Measurements from ENCODE around the gene ZNF385B. TPM values are rescaled to one million over a fixed set of nuclear protein-coding genes. Genes with fewer than 3 reads are reported as not detected.

The ZNF385B gene
- total RNA-seq, 1 donor from 2014 or later: 35.8 TPM

DNA sequence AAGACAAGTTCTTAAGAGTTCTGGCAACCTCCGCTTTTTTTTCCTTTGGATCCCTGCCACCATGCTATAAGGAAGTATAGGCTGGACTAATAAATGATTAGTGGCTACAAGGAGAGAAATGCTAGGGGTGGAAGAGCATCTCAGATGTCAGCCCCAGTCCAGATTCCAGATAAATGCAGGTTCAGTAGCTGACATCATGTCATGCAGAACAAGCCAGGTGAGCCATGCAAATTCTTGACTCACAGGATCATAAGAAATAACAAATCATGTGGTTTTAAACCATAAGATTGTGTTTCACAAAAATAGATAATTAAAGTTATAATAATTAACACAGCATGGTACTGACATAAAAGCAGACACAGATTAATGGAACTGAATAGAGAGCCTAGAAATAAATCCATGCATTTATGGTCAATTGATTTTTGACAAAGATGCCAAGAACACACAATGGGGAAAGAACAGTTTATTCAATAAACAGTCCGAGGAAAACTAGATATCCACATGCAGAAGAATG, 443.9 kb downstream of the ZNF385B start:
- Histone ChIP-seq H3K4me3 (no peak overlapping the region), H3K27me3 (no peaks in the 10 kb centered on the region), H3F3A (ENCODE audit: low read depth) (no peaks in the 10 kb centered on the region), H4K20me1 (ENCODE audit: low read depth) (no peaks in the 10 kb centered on the region), H3K4me2 (no peak overlapping the region), H3K4me1 (no peaks in the 10 kb centered on the region), H3K9me3 (ENCODE audit: low read depth) (no peaks in the 10 kb centered on the region), H2AFZ (replicated peaks) (no peak overlapping the region), H3K27ac (no peak overlapping the region), H3K79me2 (ENCODE audit: low read depth) (no peaks in the 10 kb centered on the region), H3K36me3 (no peaks in the 10 kb centered on the region), H3K9ac (no peak overlapping the region)
- H3K4me3 Mint-ChIP-seq: no peak overlapping the region
- no peaks in the 10 kb centered on the region for H3K27me3 Mint-ChIP-seq (ENCODE audit: insufficient read depth, low read depth)
- TF ChIP-seq EZH2phosphoT487 (IDR thresholded peaks at IDR 0.05) (no peak), EZH2 (IDR thresholded peaks at IDR 0.05) (no peak)
- TF ChIP-seq, protein P1, sequence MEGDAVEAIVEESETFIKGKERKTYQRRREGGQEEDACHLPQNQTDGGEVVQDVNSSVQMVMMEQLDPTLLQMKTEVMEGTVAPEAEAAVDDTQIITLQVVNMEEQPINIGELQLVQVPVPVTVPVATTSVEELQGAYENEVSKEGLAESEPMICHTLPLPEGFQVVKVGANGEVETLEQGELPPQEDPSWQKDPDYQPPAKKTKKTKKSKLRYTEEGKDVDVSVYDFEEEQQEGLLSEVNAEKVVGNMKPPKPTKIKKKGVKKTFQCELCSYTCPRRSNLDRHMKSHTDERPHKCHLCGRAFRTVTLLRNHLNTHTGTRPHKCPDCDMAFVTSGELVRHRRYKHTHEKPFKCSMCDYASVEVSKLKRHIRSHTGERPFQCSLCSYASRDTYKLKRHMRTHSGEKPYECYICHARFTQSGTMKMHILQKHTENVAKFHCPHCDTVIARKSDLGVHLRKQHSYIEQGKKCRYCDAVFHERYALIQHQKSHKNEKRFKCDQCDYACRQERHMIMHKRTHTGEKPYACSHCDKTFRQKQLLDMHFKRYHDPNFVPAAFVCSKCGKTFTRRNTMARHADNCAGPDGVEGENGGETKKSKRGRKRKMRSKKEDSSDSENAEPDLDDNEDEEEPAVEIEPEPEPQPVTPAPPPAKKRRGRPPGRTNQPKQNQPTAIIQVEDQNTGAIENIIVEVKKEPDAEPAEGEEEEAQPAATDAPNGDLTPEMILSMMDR (IDR thresholded peaks at IDR 0.05): no peak
- DNase-seq (ENCODE audit: low spot score): no peak
- no peak overlapping the region for H3K27ac Mint-ChIP-seq
- H3K36me3 Mint-ChIP-seq: no peaks in the 10 kb centered on the region
- no peaks in the 10 kb centered on the region for H3K4me1 Mint-ChIP-seq
- no peaks in the 10 kb centered on the region for H3K9me3 Mint-ChIP-seq

- no peaks in the 10 kb centered on the region for H3K27me3 Mint-ChIP-seq (ENCODE audit: insufficient read depth, low read depth)
- H3K9me3 Mint-ChIP-seq: no peaks in the 10 kb centered on the region
- Histone ChIP-seq H2AFZ (replicated peaks) (no peak overlapping the region), H3K9me3 (ENCODE audit: low read depth) (no peaks in the 10 kb centered on the region), H3K36me3 (no peaks in the 10 kb centered on the region), H3K4me2 (no peak overlapping the region), H3K27me3 (no peaks in the 10 kb centered on the region), H3K27ac (no peak overlapping the region), H3K4me3 (no peak overlapping the region), H3F3A (ENCODE audit: low read depth) (no peaks in the 10 kb centered on the region), H3K9ac (no peak overlapping the region), H4K20me1 (ENCODE audit: low read depth) (no peaks in the 10 kb centered on the region), H3K79me2 (ENCODE audit: low read depth) (no peaks in the 10 kb centered on the region), H3K4me1 (no peaks in the 10 kb centered on the region)
- DNase-seq (ENCODE audit: low spot score): no peak
- H3K36me3 Mint-ChIP-seq: no peaks in the 10 kb centered on the region
- TF ChIP-seq EZH2 (IDR thresholded peaks at IDR 0.05): no peak
- TF ChIP-seq, protein P1 (IDR thresholded peaks at IDR 0.05): no peak
- no peak for TF ChIP-seq EZH2phosphoT487 (IDR thresholded peaks at IDR 0.05)
- H3K27ac Mint-ChIP-seq: no peak overlapping the region
- no peak overlapping the region for H3K4me3 Mint-ChIP-seq
- no peaks in the 10 kb centered on the region for H3K4me1 Mint-ChIP-seq
Observed at GRCh38 chr2:179412112-179412511, 449.3 kb downstream of the ZNF385B start.

GRCh38 chr2:179410552-179411356, 450.7 kb downstream of the ZNF385B start:
- Histone ChIP-seq H3K79me2 (ENCODE audit: low read depth) (no peaks in the 10 kb centered on the region), H3K4me3 (no peak overlapping the region), H3F3A (ENCODE audit: low read depth) (no peaks in the 10 kb centered on the region), H3K9ac (no peak overlapping the region), H3K4me1 (no peaks in the 10 kb centered on the region), H3K27me3 (no peaks in the 10 kb centered on the region), H3K9me3 (ENCODE audit: low read depth) (no peaks in the 10 kb centered on the region), H4K20me1 (ENCODE audit: low read depth) (no peaks in the 10 kb centered on the region), H3K4me2 (no peak overlapping the region), H3K27ac (no peak overlapping the region), H2AFZ (replicated peaks) (peak overlapping the region; percentile 75), H3K36me3 (no peaks in the 10 kb centered on the region)
- Mint-ChIP-seq H3K4me1 (no peaks in the 10 kb centered on the region), H3K36me3 (no peaks in the 10 kb centered on the region), H3K27ac (peak overlapping the region; percentile 87), H3K4me3 (no peak overlapping the region), H3K27me3 (ENCODE audit: insufficient read depth, low read depth) (no peaks in the 10 kb centered on the region), H3K9me3 (no peaks in the 10 kb centered on the region)
- TF ChIP-seq EZH2 (IDR thresholded peaks at IDR 0.05) (no peak), EZH2phosphoT487 (IDR thresholded peaks at IDR 0.05) (no peak)
- TF ChIP-seq, protein P1 (IDR thresholded peaks at IDR 0.05): peak; percentile 87
- peak; percentile 83 for DNase-seq (ENCODE audit: low spot score)

Measured in neural progenitor cell (in vitro differentiated cells).